ENCODE results near the gene LCA5. TPM values are rescaled to one million over a fixed set of nuclear protein-coding genes. Genes with fewer than 3 reads are reported as not detected.

The LCA5 gene
- total RNA-seq, 1 donor = 5.2 TPM

DNA sequence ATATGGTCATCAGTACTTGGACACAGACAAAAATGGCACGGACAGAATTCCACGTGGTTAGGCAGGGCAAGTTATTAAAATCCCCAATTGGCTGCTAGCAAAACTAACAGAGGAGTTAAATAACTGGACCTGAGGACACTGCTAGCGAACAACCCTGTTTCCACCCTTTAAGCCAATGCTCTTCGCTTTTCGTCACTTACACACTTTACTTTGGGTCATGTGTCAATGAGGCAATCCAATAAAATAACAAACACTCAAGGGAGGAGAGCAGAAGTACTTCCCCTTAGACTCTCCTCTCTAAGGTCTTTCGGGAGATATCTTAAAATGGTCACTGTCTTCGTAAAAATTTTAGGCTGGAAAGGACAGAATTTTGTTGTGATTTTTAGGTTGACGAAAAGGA lies 68.6 kb downstream of the LCA5 start:
- no peak overlapping the region for H3K4me3 ChIP-seq (ENCODE audit: low read depth, low read length)
- no peak for DNase-seq (ENCODE audit: low read depth)
- TF ChIP-seq, protein P1, sequence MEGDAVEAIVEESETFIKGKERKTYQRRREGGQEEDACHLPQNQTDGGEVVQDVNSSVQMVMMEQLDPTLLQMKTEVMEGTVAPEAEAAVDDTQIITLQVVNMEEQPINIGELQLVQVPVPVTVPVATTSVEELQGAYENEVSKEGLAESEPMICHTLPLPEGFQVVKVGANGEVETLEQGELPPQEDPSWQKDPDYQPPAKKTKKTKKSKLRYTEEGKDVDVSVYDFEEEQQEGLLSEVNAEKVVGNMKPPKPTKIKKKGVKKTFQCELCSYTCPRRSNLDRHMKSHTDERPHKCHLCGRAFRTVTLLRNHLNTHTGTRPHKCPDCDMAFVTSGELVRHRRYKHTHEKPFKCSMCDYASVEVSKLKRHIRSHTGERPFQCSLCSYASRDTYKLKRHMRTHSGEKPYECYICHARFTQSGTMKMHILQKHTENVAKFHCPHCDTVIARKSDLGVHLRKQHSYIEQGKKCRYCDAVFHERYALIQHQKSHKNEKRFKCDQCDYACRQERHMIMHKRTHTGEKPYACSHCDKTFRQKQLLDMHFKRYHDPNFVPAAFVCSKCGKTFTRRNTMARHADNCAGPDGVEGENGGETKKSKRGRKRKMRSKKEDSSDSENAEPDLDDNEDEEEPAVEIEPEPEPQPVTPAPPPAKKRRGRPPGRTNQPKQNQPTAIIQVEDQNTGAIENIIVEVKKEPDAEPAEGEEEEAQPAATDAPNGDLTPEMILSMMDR (IDR thresholded peaks at IDR 0.05; ENCODE audit: insufficient read depth, low read depth, low read length) = no peak

DNA sequence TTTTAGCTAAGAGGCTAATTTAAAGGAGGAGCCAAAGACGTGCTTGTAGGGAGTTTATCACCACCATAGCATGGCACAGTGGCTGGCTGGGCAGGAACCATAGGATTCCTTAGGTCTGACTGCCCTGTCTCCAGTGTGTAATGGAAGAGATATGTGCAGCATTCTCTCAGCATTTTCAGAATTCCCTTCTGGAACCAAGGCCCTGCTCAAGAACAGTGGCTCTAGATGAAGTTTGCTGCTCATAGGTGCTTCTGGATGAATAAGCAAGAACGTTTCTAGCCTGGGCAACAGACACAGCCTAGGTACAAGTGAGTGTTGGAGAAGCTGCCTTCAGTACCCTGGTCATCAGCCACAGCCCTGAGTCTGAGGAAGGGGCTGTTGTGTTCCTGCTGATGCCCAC lies 69.1 kb downstream of the LCA5 start:
- no peak for DNase-seq (ENCODE audit: low read depth)
- no peak overlapping the region for H3K4me3 ChIP-seq (ENCODE audit: low read depth, low read length)
- TF ChIP-seq, protein P1 (IDR thresholded peaks at IDR 0.05; ENCODE audit: insufficient read depth, low read depth, low read length) = no peak

DNA sequence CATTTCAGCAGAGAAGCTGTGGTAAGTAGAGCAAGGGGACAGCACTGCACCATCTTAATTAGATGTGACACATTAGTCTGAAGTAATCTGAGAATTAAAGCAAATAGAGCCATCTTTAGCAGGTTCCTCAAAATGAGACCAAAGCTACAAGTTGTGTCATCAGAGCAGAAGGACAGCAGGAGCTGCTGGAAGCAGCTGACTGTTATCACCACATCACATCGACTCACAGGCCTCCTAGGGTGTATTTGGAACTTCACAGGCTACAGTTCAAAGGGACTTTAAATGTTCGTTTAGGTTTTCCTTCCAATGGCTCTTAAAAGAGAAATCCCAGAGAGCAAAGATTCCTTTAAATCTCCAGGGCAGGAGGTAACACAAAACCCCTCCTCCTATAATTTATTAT lies 69.5 kb downstream of the LCA5 start:
- TF ChIP-seq, protein P1 (IDR thresholded peaks at IDR 0.05; ENCODE audit: insufficient read depth, low read depth, low read length) = no peak
- H3K4me3 ChIP-seq (ENCODE audit: low read depth, low read length) = no peak overlapping the region
- DNase-seq (ENCODE audit: low read depth) = no peak

DNA sequence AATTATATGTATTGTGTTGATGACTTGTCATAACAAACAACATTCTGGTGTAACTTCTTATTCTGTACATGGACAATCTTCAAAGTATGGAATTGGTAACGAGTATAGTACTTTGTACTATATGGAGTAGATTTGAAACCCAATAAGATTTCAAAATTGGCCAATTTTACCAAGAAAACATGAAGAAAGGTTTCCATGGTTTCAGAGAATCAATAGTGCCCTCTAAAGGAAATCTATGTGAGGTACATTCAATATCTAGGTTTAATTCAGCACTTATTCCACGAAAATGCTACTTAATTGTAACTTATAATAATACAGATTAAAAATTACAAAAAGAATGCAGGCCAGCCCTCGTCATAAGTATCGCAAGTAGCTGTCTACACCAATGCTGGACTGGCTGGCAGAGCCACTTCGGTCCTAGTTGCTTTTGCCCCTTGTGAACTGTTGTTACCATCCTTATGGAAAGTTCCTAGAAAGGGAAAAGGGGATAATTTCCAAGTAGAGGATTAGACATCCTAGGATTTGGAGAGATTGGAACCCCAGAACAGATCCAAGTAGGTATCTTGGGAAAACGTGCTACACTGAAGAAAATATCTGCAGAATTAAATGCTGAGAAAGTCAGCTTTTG lies 70.9 kb downstream of the LCA5 start:
- DNase-seq (ENCODE audit: low read depth) = peak; percentile 52
- TF ChIP-seq, protein P1 (IDR thresholded peaks at IDR 0.05; ENCODE audit: insufficient read depth, low read depth, low read length) = peak; percentile 52
- H3K4me3 ChIP-seq (ENCODE audit: low read depth, low read length) = no peak overlapping the region

DNA sequence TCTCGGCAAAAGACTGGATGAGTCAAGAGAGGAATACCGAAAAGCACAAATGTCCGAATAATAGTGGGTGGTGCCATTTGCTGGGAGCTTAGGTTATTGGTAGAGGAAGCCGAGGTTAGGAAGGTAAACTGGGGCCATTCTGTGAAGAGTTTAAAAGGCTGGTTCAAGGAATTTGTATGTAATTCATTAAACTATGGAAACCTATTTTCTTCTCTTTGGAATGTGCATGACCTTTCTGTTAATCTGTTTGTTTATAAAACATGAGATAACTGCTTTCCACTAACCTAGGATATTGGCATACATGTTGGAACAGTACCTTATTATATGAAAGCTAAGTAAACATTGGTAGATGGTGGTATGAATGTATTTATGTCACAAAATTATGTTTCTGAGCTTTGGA lies 71.8 kb downstream of the LCA5 start:
- no peak for DNase-seq (ENCODE audit: low read depth)
- TF ChIP-seq, protein P1 (IDR thresholded peaks at IDR 0.05; ENCODE audit: insufficient read depth, low read depth, low read length) = no peak
- H3K4me3 ChIP-seq (ENCODE audit: low read depth, low read length) = no peak overlapping the region

DNA sequence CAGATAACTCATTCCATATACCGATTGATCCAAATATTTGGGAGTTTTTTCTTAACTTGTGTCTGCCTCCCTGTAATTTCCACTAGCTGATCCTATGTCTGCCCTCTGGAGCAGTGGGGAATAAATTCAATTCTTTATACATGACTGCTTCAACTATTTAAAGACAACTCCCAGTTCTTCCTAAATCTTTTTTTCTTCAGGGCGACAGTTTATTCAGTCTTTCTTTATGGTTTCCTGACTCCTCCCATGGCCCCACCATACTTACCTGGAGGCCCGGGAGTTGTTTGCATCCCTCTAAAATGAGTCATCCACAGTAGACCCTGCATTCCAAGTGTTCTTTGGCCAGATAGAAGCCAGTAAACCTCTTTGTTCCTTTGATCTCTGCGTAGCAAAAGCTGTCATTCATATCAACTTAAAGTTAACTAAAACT lies 73.6 kb downstream of the LCA5 start:
- H3K4me3 ChIP-seq (ENCODE audit: low read depth, low read length) = no peak overlapping the region
- TF ChIP-seq, protein P1 (IDR thresholded peaks at IDR 0.05; ENCODE audit: insufficient read depth, low read depth, low read length) = no peak
- no peak for DNase-seq (ENCODE audit: low read depth)

DNA sequence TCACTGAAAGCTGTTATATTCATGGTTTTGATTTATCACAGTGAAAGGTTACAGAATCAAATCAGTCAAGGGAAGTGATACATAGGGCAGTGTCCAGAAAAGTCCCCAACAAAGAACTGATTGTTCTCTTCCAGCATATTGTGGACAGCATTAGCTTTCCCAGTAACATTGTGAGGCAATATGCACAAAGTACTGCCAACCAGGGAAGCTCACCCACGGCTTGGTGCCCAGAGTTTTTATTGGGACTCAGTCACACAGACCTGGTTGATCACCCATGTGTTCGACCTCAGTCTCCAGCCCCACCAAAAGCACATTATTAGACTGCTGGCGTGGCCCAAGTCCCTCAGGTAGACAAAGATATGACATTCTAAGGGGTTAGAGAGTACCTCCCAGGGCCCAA lies 76.0 kb downstream of the LCA5 start:
- no peak for DNase-seq (ENCODE audit: low read depth)
- H3K4me3 ChIP-seq (ENCODE audit: low read depth, low read length) = no peak overlapping the region
- TF ChIP-seq, protein P1 (IDR thresholded peaks at IDR 0.05; ENCODE audit: insufficient read depth, low read depth, low read length) = no peak

Measured in fibroblast of villous mesenchyme (primary cell).